Central memory CD8-positive, alpha-beta T cell (primary cell): Measurements from ENCODE around the gene TCTN1.

Source experiments
- ATAC-seq: fragments of 150-1000 bp; cut with Tn5 transposase; replicated peaks from 2 replicates; pipeline ENCODE4 v1.10.0; 2022; ENCODE audit warnings: mild to moderate bottlenecking, moderate FRiP score, moderate number of reproducible peaks; ENCODE audit not compliant: poor library complexity, severe bottlenecking; ENCODE audit errors: extremely low read depth
- DNase-seq, 2 donors: peaks; one replicate each; pipeline ENCODE4 v3.0.0; 2021; ENCODE audit warnings: low spot score in 2 of 2
- H3K27ac Mint-ChIP-seq: one replicate; pipeline ENCODE4 v1.8.0; 2022; ENCODE audit warnings: low read depth, mild to moderate bottlenecking, moderate library complexity, mixed read lengths
- H3K27me3 Mint-ChIP-seq: one replicate; pipeline ENCODE4 v1.8.0; 2022; ENCODE audit warnings: mixed read lengths
- H3K36me3 Mint-ChIP-seq: one replicate; pipeline ENCODE4 v1.8.0; 2022; ENCODE audit warnings: mild to moderate bottlenecking, moderate library complexity, mixed read lengths; ENCODE audit not compliant: insufficient read depth
- H3K4me1 Mint-ChIP-seq: one replicate; pipeline ENCODE4 v1.8.0; 2022; ENCODE audit warnings: mixed read lengths
- H3K4me3 Mint-ChIP-seq: one replicate; pipeline ENCODE4 v1.8.0; 2022; ENCODE audit warnings: mild to moderate bottlenecking, moderate library complexity, mixed read lengths
- H3K9me3 Mint-ChIP-seq: one replicate; pipeline ENCODE4 v1.8.0; 2022; ENCODE audit warnings: mixed read lengths

The TCTN1 gene

GRCh38 chr12:110679201-110679600 lies 65.3 kb downstream of the TCTN1 start:
- H3K27me3 Mint-ChIP-seq: no peaks in the 10 kb centered on the region
- no peaks in the 10 kb centered on the region for H3K9me3 Mint-ChIP-seq
- H3K36me3 Mint-ChIP-seq: peaks cover 8% of the 10 kb centered on the region
- DNase-seq: no peak
- peaks cover 31% of the 10 kb centered on the region for H3K4me1 Mint-ChIP-seq
- no peak for ATAC-seq
- H3K27ac Mint-ChIP-seq: no peak overlapping the region
- no peak overlapping the region for H3K4me3 Mint-ChIP-seq

GRCh38 chr12:110680032-110680431 lies 66.1 kb downstream of the TCTN1 start:
- ATAC-seq: no peak
- no peak for DNase-seq
- Mint-ChIP-seq H3K36me3 (peaks cover 6% of the 10 kb centered on the region), H3K9me3 (no peaks in the 10 kb centered on the region), H3K27me3 (no peaks in the 10 kb centered on the region), H3K4me3 (no peak overlapping the region), H3K27ac (no peak overlapping the region), H3K4me1 (peaks cover 29% of the 10 kb centered on the region)

- Mint-ChIP-seq H3K9me3 (no peaks in the 10 kb centered on the region), H3K4me1 (peaks cover 29% of the 10 kb centered on the region), H3K27ac (no peak overlapping the region), H3K4me3 (no peak overlapping the region), H3K27me3 (no peaks in the 10 kb centered on the region), H3K36me3 (peaks cover 8% of the 10 kb centered on the region)
- ATAC-seq (no peak), DNase-seq (no peak)
Observed at GRCh38 chr12:110683888-110684287, 70.0 kb downstream of the TCTN1 start.

- Mint-ChIP-seq H3K4me1 (peaks cover 31% of the 10 kb centered on the region), H3K9me3 (no peaks in the 10 kb centered on the region), H3K4me3 (no peak overlapping the region), H3K27me3 (no peaks in the 10 kb centered on the region), H3K27ac (no peak overlapping the region), H3K36me3 (peaks cover 8% of the 10 kb centered on the region)
- no peak for ATAC-seq
- no peak for DNase-seq
Observed at GRCh38 chr12:110684312-110684836, 70.4 kb downstream of the TCTN1 start.

- peaks cover 43% of the 10 kb centered on the region for H3K4me1 Mint-ChIP-seq
- no peaks in the 10 kb centered on the region for H3K27me3 Mint-ChIP-seq
- DNase-seq (no peak), ATAC-seq (no peak)
- no peaks in the 10 kb centered on the region for H3K9me3 Mint-ChIP-seq
- peak overlapping the region; percentile 83 for H3K27ac Mint-ChIP-seq
- peaks cover 10% of the 10 kb centered on the region for H3K36me3 Mint-ChIP-seq
- H3K4me3 Mint-ChIP-seq: peak overlapping the region; percentile 94
Observed at GRCh38 chr12:110686294-110686903, 72.5 kb downstream of the TCTN1 start.

- peaks cover 6% of the 10 kb centered on the region for H3K36me3 Mint-ChIP-seq
- peaks cover 37% of the 10 kb centered on the region for H3K4me1 Mint-ChIP-seq
- DNase-seq: no peak
- no peak for ATAC-seq
- no peaks in the 10 kb centered on the region for H3K27me3 Mint-ChIP-seq
- peak overlapping the region; percentile 94 for H3K4me3 Mint-ChIP-seq
- no peaks in the 10 kb centered on the region for H3K9me3 Mint-ChIP-seq
- peak overlapping the region; percentile 83 for H3K27ac Mint-ChIP-seq
Observed at GRCh38 chr12:110687396-110688169, 73.7 kb downstream of the TCTN1 start.

- no peaks in the 10 kb centered on the region for H3K27me3 Mint-ChIP-seq
- DNase-seq (no peak), ATAC-seq (peak; percentile 52)
- H3K9me3 Mint-ChIP-seq: no peaks in the 10 kb centered on the region
- peaks cover 37% of the 10 kb centered on the region for H3K4me1 Mint-ChIP-seq
- peaks cover 5% of the 10 kb centered on the region for H3K36me3 Mint-ChIP-seq
- H3K4me3 Mint-ChIP-seq: peak within 1 kb of the TSS; percentile 94
- H3K27ac Mint-ChIP-seq: peak within 1 kb of the TSS; percentile 80
Observed at GRCh38 chr12:110688446-110689280, 74.7 kb downstream of the TCTN1 start, which contains the start of gene HVCN1. Gene HVCN1, minus strand, starts transcription at chr12:110689115. Its CDS starts 5,870 bp downstream, at chr12:110683245.

- Mint-ChIP-seq H3K27ac (peak overlapping the region; percentile 80), H3K36me3 (peaks cover 5% of the 10 kb centered on the region), H3K4me3 (peak overlapping the region; percentile 94), H3K4me1 (peaks cover 37% of the 10 kb centered on the region), H3K9me3 (no peaks in the 10 kb centered on the region), H3K27me3 (no peaks in the 10 kb centered on the region)
- DNase-seq: peak; percentile 33 to 43
- ATAC-seq: peak; percentile 81
Observed at GRCh38 chr12:110689281-110690126, 75.6 kb downstream of the TCTN1 start.

- H3K27me3 Mint-ChIP-seq: no peaks in the 10 kb centered on the region
- peaks cover 33% of the 10 kb centered on the region for H3K4me1 Mint-ChIP-seq
- ATAC-seq: no peak
- peak overlapping the region; percentile 80 for H3K27ac Mint-ChIP-seq
- no peak for DNase-seq
- H3K36me3 Mint-ChIP-seq: peaks cover 5% of the 10 kb centered on the region
- no peaks in the 10 kb centered on the region for H3K9me3 Mint-ChIP-seq
- H3K4me3 Mint-ChIP-seq: peak overlapping the region; percentile 94
Observed at GRCh38 chr12:110690127-110690430, 76.2 kb downstream of the TCTN1 start.

- peaks cover 30% of the 10 kb centered on the region for H3K4me1 Mint-ChIP-seq
- H3K27ac Mint-ChIP-seq: no peak overlapping the region
- no peaks in the 10 kb centered on the region for H3K27me3 Mint-ChIP-seq
- ATAC-seq: no peak
- DNase-seq: no peak
- H3K4me3 Mint-ChIP-seq: no peak overlapping the region
- peaks cover 3% of the 10 kb centered on the region for H3K36me3 Mint-ChIP-seq
- H3K9me3 Mint-ChIP-seq: no peaks in the 10 kb centered on the region
Observed at GRCh38 chr12:110693731-110694130, 79.8 kb downstream of the TCTN1 start.

- Mint-ChIP-seq H3K27ac (no peak overlapping the region), H3K9me3 (no peaks in the 10 kb centered on the region), H3K27me3 (no peaks in the 10 kb centered on the region), H3K4me3 (no peak overlapping the region), H3K36me3 (peaks cover 2% of the 10 kb centered on the region), H3K4me1 (peaks cover 28% of the 10 kb centered on the region)
- ATAC-seq (no peak), DNase-seq (no peak)
Observed at GRCh38 chr12:110694330-110694901, 80.5 kb downstream of the TCTN1 start.
